HG02884 (cell line): ENCODE data around the gene MTHFD2L.
"Not testable (repeated sequence)": the region's sequence is repeated elsewhere in the genome, so short reads cannot be mapped to it uniquely, and the experiment has no call there.

Experiments
- ATAC-seq: cut with Tn5 transposase; IDR thresholded peaks from one replicate; pipeline ENCODE4 v1.9.1; 2021; ENCODE audit warnings: mild to moderate bottlenecking, moderate library complexity; ENCODE audit not compliant: unreplicated experiment

Gene MTHFD2L

DNA sequence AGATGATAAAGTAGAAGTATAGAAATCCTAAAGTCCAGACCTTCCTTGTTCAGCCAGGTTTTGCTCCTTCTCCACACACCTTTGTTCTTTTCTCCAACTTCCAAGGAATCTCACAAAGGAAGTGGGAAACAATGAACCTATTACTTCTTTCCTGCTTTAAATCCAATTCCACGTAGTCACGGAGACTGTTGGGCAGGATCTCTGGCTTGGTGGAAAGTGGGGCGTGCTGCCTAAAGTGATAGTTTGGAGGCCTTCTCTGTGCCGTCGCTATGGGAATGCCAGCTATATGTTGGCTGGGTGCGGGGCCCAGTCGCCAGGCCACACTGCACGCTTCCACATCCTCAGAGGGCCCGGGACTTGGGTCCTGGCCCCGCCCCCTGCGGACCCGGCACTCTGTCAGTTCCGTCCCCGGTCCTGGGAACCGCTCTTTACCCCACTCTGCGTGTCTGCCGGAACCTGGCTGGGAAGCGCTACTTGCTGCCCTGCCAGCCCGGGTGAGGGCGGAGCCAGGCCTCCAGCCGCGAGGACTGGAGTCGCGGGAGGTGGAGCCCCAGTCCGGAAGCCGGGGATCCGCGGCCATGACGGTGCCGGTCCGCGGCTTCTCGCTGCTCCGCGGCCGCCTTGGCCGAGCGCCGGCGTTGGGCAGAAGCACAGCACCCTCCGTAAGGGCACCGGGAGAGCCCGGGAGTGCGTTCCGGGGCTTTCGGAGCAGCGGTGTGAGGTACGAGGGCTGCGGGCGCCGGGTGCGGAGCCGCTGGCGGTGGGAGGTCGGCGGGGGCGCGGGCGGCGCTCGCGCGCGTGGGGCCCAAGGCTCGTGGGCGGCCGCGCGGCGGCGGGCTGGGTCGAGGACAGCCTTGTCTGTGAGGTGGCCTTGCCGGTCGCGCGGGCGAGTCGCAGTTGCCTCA, at the start of gene MTHFD2L:
Gene MTHFD2L (plus strand): TSS at position 558 of the 905 bp plus-strand sequence. CDS start 21 bp downstream, at position 579.
- ATAC-seq = peak; percentile 96

DNA sequence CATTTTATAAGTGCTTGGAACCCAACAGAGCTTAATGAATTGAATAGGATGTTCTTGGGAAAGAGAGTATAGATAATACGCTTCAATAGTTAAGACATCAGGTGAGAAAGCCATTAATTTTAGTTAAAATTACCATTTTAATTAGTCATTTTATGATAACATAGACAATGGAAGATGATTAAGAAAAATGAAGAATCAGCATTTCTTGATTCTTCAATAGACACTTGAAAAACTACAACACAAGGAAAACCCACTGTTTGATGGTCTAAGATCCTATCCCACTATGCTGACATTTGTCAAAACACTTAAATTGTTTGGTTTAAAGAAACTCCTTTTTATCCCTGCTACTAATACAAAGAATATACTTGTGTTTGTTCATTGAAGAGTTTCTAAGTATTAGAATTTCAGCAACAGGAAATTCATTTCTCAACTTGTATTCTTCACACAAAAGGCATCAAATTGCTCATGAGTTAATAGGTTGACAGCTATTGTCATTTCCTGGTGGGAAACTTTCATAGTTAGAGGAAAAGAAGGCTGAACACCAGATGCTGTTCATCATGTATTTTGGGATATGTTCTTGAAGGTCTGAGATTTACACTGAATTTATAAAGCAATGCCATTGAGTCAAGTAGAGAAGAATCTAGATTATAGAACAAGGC, 49.3 kb upstream of the MTHFD2L start:
- ATAC-seq = no peak

DNA sequence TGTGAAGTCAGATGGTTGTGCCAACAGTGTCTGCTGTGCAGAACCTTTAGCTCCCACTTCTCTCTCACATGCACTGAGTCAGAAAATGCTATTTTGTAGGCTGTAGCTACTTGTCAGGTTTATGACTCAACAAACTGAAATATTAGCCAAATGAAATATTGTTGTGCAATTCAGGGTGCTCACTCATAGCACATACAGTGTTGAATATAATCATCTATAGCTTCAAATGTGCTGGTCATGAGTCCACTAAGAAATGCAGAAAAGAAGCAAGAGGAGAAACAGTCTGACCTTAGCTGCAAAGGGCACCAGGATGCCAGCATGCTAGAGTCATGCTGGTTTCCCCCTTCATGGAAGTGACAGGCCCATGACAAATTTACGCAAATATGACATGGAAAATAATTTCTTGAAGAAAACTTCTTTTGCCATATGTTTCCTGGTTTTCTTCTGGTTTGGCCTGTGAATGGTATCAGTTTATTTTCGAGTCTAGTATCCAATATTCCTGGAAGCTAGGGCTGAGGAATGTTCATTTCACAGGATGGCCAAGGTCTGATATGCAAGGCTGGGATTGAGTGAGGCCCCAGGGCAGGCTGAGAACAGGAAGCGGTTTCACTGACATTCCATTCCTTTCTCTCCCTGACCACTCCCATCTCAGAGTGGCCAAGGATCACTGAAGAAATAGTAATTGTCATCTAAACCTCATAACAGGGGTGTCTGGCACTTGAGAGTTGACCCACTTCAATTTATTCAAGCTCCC, 48.6 kb upstream of the MTHFD2L start:
- ATAC-seq = no peak

DNA sequence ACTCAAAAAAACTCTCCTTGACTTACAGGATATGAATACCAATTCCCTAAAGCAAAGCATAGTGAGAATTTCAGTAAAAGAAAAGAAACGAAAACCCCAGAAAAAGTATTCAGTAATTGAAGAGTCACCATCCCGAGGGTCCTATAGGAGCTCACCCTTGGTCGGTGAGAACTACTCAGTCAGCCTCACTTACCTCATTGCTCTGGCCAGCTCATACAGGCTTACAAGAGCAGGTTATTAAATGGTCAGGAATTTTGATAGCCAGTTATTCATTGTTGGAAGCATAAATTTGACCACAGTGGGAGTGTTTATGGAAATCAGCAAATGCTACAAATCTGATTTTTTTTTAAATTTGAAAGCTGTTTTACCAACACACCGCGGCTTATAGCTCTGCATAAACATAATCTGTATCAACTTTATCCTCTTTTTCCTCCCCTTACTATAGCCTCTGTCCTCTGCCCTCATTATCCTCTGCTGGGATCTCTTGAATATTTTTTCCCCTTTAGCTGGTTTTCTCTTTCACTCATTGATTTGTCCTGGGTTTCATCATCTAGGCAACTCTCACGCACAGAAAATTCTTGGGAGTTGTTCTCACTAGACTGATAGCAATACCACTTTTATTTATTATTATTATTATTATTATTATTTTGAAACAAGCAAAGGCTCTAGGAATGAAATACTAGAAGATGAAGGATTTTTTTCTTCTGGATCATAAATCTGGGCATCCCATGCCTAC, 47.9 kb upstream of the MTHFD2L start:
- ATAC-seq = no peak

DNA sequence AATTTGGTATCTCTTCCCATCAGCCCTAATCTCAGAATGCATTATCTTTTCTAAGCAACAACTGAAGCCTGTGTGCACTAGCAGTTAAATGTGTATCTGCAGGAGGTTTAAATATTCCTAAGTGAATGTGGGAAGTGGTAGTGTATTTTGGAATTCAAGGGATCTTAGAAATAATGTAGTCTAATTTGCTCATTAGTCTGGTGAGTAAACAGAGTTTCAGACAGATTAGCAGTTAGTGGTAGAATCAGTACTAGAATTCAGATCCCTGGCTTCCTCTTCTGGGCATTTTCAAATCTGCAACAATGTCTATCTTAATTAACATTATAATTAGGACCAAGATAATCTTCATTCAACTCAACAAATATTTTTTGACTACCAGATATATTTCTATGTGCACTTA, 47.2 kb upstream of the MTHFD2L start:
- no peak for ATAC-seq

DNA sequence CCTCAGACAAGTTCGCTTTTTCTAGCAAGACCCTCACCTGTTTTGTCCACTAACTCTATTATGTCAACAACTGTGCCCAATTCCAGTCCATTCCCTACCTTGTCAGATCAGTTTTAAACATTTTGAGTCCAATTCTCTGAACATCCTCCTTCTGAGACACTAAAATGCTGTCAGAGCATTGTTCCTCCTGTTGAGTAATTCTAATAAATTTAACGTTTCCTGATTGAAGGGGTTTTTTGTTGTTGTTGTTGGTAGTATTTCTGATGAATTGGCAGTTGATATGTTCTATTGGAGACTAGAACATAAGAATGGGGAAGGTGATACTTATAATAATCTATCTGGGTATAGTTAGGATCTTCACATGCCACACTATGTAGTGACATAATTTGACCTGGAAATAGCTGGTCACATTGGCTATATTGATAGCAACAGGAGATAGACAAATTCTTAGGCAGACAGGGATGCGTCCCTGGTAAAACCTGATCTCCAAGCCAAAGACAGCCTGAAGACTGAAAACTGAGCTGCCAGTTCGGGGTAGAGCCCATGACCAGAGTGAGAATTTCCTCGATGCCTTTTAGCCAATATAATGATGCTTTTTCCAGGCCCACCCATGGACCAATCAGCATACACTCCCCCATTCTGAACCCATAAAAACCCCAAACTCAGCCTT, 46.5 kb upstream of the MTHFD2L start:
- no peak for ATAC-seq

DNA sequence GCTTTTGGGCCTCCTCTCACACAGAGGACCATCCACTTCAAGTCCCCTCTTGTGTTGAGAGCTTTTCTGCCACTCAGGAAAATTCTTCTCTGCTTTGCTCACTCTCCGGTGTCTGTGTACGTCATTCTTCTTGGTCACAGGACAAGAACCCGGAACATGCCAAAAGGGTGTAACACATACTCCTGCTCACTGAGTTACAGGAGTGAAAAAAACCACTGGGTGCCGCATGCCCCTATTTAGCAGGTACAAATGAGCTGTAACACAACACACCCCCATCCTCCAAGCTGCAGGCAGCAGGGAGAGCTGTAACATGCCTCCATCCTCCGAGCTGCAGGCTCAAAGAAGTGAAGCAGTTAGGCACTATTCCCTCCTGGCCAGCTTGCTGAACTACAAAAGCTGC, 45.9 kb upstream of the MTHFD2L start:
- ATAC-seq = no peak

DNA sequence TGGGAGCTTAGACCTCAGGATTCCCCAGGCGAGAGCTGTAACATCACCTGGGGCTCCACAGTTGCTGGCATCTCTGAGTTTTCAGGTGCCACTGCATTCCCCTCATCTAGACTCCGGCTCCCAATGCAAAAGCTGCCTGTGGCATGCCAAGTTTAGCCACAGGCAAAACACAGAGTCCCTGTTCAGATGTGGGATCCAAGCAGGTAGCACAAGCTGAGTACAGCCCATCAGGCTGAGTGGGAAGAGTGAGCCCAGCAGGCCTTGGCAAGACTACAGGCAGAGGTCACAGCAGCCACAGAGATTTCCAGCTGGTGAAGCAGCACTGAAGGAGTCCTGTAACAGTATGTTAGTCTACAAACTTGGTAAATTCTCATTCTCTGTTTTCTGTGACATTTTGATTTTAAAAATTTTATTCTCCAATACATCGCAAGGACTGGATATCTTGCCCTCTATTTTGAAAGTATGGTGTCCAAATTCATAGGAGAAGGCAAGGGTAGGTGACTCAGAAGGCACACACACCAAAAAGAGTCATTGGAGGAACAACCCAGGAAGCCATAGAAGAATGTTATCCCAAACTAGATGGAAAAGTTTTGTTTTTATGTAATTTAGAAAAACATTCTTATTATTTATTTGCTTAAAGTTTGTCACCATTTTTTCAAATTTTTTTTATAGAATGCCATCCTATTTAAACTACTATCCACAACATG, 45.4 kb upstream of the MTHFD2L start:
- ATAC-seq = no peak

DNA sequence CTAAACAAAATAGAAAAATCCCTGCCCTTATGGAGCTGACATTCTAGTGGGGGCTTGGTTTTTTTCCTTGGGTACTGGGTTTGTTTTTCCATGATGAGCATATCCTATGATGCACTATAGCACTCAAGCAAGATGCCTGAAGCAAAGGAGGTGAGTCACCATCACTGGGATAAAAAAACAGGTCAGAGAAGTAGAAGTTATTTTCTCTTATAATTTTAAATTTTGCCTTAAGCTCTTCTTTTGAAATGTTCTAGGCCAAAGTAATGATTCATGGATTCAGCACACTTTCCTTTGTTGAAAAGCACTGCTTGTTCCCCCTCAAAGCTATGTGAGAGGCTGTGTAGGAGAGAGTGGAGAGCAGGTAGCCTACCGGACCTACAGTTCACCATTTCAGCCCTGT, 43.7 kb upstream of the MTHFD2L start:
- no peak for ATAC-seq

DNA sequence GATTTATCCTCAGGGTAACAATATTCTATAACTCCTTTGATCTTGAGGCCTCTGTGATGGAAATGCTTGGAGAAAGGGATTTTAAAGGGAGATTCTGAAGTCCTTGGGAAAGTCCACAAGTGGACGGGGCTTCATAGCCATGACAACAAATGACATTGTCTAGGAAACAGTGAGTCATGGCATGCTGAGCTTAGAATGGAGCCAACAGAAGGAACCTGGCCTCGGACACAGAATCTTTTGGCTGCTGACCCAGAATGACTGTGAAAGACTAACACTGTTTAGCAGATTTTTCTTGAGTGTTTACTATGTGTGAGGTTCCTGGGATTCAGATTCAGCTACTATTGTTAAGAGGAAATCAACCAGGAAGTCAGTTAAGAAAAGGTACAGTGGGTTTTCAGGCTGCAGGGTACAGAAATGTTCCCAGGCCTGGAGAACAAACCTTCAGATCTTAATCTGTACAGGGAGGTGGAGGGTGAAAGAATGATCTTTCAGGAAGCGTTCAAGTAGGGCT, 40.8 kb upstream of the MTHFD2L start:
- no peak for ATAC-seq

DNA sequence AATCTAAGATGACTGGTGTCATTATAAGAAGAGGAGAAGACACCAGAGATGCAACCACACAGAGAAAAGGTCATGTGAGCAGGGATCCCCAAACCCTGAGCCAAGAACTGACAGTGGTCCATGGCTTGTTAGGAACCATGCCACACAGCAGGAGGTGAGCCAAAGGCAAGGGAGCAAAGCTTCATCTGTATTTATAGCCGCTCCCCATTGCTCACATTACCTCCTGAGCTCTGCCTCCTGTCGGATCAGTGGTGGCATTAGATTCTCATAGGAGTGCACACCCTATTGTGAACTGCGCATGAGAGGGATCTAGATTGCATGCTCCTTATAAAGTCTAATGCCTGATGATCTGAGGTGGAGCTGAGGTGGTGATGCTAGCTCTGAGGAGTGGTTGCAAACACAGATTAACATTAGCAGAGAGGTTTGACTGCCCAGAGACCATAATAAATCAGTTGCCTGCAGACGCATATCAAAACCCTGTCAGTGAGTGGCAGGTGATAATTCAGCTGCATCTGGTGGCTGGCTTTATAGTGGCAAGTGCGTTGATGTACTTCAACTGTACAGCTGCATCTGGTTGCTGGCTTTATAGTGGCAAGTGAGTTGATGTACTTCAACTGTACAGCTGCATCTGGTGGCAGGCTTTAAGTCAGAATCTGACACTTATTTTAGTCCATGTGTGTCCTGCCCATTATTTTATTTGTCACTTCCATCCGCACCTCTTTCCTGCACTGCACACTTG, 39.1 kb upstream of the MTHFD2L start:
- no peak for ATAC-seq

DNA sequence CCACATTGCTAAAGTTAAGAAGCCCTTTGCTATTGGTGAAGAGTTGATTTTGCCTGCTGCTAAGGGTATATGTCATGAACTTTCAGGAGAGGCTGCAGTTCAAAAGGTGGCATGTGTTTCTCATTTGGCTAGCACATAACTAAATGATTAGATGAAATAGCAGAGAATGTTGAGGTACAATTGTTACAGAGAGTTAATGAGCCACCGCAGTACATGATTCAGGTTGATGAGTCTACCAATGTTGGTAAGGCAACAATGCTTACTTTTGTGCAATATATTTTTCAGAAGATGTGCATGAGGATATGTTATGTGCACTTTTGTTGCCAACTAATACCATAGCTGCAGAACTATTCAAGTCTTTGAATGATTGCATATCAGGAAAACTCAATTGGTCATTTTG, 37.8 kb upstream of the MTHFD2L start:
- ATAC-seq = no peak

DNA sequence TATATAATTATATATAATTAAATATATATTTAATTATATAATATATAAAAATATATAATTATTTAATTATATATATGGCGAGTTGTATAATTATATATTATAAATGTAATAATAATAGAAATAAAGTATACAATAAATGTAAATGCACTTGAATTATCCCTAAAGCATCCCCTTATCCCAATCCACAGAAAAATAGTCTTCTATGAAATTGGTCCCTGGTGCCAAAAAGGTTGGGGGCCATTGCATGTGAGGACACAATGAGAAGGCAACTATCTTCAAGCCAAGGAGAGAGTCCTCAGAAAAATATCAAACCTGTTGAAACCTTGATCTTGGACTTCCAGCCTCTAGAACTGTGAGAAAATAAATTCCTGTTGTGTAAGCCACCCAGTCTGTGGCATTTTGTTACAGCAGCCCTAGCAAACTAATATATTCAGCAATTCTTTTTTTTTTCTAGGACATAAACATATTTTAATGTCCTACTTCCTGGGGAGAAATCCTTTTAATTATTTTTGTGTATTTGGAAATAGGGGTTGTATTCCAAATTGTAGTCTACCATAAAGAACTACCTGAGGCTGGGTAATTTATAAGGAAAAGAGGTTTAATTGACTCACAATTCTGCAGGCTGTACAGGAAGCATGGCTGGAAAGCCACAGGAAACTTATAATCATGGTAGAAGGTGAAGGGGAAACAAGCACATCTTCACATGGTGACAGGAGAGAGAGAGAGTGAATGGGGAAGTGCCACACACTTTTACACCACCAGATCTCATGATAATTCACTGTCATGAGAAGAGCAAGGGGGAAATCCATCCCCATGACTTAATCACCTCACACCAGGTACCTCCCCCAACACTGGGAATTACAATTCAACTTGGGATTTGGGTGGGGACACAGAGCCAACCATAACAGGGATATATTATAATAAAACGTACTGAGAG, 36.0 kb upstream of the MTHFD2L start:
- no peak for ATAC-seq

DNA sequence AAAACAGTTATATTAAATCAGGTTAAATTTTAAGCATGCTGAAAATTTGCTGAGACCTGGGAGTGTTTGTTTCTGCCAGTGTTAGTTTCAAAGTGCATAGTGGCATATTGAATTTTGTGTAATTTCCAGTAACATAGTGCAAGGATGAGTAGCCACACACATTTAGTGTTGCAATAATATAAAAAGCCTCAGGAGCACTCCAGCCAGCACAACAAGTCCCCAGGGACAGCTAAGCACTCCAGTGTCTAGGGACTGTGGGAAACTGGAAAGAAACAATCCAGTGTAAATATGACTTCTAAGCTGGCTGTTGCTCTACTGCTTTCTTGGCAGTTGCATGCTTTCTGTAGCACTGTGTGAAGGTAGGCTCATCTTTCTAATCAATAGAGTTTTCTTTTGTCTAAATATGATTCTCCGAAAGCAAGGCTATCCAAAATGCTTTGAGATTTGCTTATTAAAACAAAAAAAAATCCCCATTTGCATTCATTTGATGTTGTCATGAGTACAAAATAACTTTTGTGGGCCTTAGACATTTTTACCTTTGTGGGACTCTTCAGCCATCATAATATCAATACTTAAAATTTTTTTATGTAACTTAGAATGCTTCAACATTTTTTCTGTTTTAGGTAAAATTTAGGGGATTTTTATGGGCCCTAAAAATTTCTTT, 34.7 kb upstream of the MTHFD2L start:
- no peak for ATAC-seq

DNA sequence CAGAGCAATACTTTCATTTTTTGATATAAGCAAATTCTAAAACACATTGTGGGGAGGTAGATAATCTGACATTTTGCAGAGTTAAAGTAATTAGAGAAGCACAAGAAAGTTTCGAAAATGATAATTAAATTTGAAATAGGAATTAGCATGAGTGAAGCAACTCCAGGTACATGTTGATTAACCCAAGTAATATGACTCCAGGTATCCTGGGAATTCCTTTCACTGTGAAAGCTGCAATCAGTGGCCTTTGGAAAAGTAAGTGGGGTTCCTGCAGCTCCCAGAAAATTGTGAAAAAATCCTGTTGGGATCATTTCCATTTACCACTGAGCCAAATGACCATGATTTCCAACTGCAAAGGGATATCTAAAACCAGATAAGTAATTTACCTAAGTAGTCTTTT, 32.9 kb upstream of the MTHFD2L start:
- no peak for ATAC-seq

DNA sequence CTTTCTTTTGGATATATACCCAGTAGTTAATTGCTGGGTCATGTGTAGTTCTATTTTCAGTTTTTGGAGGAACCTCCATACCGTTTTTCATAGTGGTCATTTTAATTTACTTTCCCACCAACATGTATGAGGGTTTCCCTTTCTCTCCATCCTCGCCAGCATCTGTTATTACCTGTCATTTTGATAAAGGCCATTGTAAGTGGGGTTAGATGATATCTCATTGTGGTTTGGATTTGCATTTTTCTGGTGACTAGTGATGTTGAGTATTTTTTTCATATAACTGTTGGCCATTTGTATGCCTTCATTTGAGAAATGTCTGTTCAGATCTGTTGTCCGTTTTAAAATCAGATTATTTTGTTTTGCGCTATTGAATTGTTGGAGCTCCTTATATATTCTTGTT, 30.2 kb upstream of the MTHFD2L start:
- ATAC-seq = no peak

DNA sequence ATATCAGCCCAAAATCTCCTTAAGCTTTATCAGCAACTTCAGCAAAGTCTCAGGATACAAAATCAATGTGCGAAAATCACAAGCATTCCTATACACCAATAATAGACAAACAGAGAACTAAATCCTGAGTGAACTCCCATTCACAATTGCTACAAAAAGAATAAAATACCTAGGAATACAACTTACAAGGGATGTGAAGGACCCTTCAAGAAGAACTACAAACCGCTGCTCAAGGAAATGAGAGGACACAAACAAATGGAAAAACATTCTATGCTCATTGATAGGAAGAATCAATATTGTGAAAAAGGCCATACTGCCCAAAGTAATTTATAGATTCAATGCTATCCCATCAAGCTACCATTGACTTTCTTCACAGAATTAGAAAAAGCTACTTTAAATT, 27.1 kb upstream of the MTHFD2L start:
- ATAC-seq = not testable (repeated sequence)
